ENCODE measurements around the gene ALDH16A1. TPM values are rescaled to one million over a fixed set of nuclear protein-coding genes. Genes with fewer than 3 reads are reported as not detected.

Gene ALDH16A1
- total and polyA plus RNA-seq, 2 donors (not counting 1 experiment from before 2014, with no cell fraction given) = 2.4 to 24.9 TPM

DNA sequence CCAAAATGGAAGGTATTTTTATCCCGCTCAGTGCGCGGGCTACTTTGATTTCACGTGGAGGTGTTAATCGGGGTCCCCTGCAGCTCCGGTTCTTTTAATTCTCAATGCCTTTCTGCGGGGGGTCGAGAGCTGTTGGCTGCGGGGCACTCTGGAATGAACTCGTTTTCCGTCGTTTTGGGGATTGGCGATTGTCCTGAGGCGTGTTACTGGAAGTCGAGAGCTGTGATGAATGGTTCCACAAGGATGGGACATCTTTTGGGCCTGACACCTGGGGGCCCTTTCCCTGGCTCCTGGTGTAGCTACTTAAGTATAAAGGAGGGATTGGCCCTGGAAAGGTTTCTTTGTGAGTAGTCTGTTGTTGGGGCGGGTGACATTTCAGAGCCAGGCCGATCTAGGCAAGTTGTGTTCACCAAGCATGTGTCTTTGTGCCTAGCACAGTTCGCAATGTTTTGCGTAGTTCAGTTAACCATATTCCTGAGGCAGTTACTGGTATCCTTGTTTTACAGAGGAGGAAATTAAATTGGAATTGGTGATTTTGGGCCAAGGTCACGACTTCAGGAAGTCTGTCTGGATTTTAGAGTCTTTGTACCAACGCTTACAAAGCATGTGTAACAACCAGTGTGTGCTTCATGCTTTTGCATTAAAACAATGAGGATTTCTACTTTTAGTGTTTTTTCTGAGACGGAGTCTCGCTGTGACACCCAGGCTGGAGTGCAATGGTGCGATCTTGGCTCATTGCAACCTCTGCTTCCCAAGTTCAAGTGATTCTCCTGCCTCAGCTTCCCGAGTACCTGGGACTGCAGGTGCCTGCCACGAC, 35.2 kb downstream of the ALDH16A1 start:
- Histone ChIP-seq H3K27ac (ENCODE audit: insufficient read depth, low read length) (peak overlapping the region; percentile 90), H3K79me2 (ENCODE audit: control insufficient read depth, insufficient read depth, low read length) (peaks cover 40% of the 10 kb centered on the region), H4K20me1 (ENCODE audit: control insufficient read depth, extremely low read depth, insufficient read depth, low read length) (peaks cover 4% of the 10 kb centered on the region), H2AFZ (ENCODE audit: low read length) (no peak overlapping the region), H3K4me2 (ENCODE audit: extremely low read depth, insufficient read depth, low read length) (peak overlapping the region; percentile 86), H3K4me3 (replicated peaks in 1 of 4; ENCODE audit: control extremely low read depth in 1 of 4, insufficient read depth in 1 of 4, low read depth in 3 of 4, low read length in 4 of 4) (peak overlapping the region; percentile 77 to 95 (median 85)), H3K36me3 (ENCODE audit: control insufficient read depth, insufficient read depth, low read length) (peaks cover 27% of the 10 kb centered on the region), H3K9me3 (ENCODE audit: control insufficient read depth, insufficient read depth, low read depth, low read length) (no peaks in the 10 kb centered on the region), H3K9ac (ENCODE audit: insufficient read depth, low read length) (peak overlapping the region; percentile 83), H3K4me1 (ENCODE audit: control insufficient read depth, extremely low read depth, insufficient read depth, low read length) (peaks cover 10% of the 10 kb centered on the region), H3K27me3 (ENCODE audit: control insufficient read depth, insufficient read depth, low read length) (no peaks in the 10 kb centered on the region)
- no peak for TF ChIP-seq EZH2 (IDR thresholded peaks at IDR 0.05; ENCODE audit: low read length, missing control alignments)
- TF ChIP-seq, protein P1, sequence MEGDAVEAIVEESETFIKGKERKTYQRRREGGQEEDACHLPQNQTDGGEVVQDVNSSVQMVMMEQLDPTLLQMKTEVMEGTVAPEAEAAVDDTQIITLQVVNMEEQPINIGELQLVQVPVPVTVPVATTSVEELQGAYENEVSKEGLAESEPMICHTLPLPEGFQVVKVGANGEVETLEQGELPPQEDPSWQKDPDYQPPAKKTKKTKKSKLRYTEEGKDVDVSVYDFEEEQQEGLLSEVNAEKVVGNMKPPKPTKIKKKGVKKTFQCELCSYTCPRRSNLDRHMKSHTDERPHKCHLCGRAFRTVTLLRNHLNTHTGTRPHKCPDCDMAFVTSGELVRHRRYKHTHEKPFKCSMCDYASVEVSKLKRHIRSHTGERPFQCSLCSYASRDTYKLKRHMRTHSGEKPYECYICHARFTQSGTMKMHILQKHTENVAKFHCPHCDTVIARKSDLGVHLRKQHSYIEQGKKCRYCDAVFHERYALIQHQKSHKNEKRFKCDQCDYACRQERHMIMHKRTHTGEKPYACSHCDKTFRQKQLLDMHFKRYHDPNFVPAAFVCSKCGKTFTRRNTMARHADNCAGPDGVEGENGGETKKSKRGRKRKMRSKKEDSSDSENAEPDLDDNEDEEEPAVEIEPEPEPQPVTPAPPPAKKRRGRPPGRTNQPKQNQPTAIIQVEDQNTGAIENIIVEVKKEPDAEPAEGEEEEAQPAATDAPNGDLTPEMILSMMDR (conservative IDR thresholded peaks at IDR 0.05 in 1 of 2, IDR thresholded peaks at IDR 0.05 in 1 of 2; ENCODE audit: low read depth in 1 of 2, low read length in 2 of 2) = no peak
- DNase-seq (ENCODE audit: low read depth in 2 of 2) = no peak

DNA sequence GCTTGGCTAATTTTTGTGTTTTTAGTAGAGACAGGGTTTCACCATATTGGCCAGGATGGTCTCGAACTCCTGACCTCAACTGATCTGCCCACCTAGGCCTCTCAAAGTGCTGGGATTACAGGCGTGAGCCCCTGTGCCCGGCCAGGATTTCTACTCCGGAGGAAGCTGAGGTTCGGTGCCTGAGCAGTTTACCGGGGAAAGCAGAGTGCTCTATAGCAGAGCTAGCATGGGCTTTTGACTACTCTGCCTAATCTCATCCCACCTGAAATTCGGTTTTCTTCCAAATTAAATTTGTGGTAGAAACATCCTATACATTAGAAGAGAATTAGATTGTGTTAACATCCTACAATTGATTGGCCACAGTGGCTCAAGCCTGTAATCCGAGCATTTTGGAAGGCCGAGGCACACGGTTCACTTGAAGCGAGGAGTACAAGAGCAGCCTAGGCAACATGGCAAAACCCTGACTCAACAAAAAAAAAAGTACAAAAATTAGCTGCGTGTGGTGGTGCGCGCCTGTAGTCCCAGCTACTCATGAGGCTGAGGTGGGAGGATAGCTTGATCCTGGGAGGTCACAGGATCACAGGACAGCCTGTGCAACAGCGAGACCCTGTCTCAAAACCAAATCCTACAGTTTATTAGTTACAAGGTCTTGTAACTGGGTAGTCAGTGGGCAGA, 36.0 kb downstream of the ALDH16A1 start:
- Histone ChIP-seq H3K4me1 (ENCODE audit: control insufficient read depth, extremely low read depth, insufficient read depth, low read length) (peaks cover 10% of the 10 kb centered on the region), H3K27ac (ENCODE audit: insufficient read depth, low read length) (peak overlapping the region; percentile 90), H3K9me3 (ENCODE audit: control insufficient read depth, insufficient read depth, low read depth, low read length) (no peaks in the 10 kb centered on the region), H2AFZ (ENCODE audit: low read length) (no peak overlapping the region), H3K4me3 (replicated peaks in 1 of 4; ENCODE audit: control extremely low read depth in 1 of 4, insufficient read depth in 1 of 4, low read depth in 3 of 4, low read length in 4 of 4) (peak overlapping the region; percentile 77 to 95 (median 85)), H3K79me2 (ENCODE audit: control insufficient read depth, insufficient read depth, low read length) (peaks cover 40% of the 10 kb centered on the region), H4K20me1 (ENCODE audit: control insufficient read depth, extremely low read depth, insufficient read depth, low read length) (peaks cover 4% of the 10 kb centered on the region), H3K9ac (ENCODE audit: insufficient read depth, low read length) (peak overlapping the region; percentile 57), H3K4me2 (ENCODE audit: extremely low read depth, insufficient read depth, low read length) (peak overlapping the region; percentile 86), H3K27me3 (ENCODE audit: control insufficient read depth, insufficient read depth, low read length) (no peaks in the 10 kb centered on the region), H3K36me3 (ENCODE audit: control insufficient read depth, insufficient read depth, low read length) (peaks cover 27% of the 10 kb centered on the region)
- no peak for DNase-seq (ENCODE audit: low read depth in 2 of 2)
- TF ChIP-seq, protein P1 (conservative IDR thresholded peaks at IDR 0.05 in 1 of 2, IDR thresholded peaks at IDR 0.05 in 1 of 2; ENCODE audit: low read depth in 1 of 2, low read length in 2 of 2) = no peak
- TF ChIP-seq EZH2 (IDR thresholded peaks at IDR 0.05; ENCODE audit: low read length, missing control alignments) = no peak

DNA sequence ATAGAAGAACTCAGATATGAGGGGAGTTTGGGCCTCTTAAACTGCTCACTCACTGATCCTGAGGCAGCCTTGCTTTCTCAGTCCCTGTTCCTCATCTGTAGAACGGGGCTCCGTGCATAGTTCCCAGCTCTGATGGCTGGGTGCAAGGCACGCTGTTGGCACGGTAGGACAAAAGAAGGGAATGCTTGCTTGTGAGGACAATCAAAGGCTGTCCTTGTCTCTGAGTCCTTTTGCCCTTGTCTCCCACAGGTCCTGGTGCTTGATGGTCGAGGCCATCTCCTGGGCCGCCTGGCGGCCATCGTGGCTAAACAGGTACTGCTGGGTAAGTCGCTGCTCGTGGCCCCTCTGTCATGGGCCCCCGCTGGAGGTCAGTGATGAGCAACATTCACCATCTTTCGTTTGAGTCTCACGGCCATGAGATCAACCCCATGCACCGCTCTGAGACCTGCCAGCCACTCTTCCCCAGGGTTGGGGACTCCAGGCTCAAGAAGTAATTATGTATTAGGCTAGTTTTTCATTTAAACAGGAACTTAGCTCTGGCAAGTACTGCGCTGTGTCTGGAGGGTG, 36.7 kb downstream of the ALDH16A1 start:
- H4K20me1 ChIP-seq (ENCODE audit: control insufficient read depth, extremely low read depth, insufficient read depth, low read length) = peaks cover 4% of the 10 kb centered on the region
- H3K4me1 ChIP-seq (ENCODE audit: control insufficient read depth, extremely low read depth, insufficient read depth, low read length) = peaks cover 10% of the 10 kb centered on the region
- H2AFZ ChIP-seq (ENCODE audit: low read length) = no peak overlapping the region
- peak overlapping the region; percentile 90 for H3K27ac ChIP-seq (ENCODE audit: insufficient read depth, low read length)
- peak overlapping the region; percentile 77 to 95 (median 85) for H3K4me3 ChIP-seq (replicated peaks in 1 of 4; ENCODE audit: control extremely low read depth in 1 of 4, insufficient read depth in 1 of 4, low read depth in 3 of 4, low read length in 4 of 4)
- H3K36me3 ChIP-seq (ENCODE audit: control insufficient read depth, insufficient read depth, low read length) = peaks cover 27% of the 10 kb centered on the region
- H3K27me3 ChIP-seq (ENCODE audit: control insufficient read depth, insufficient read depth, low read length) = no peaks in the 10 kb centered on the region
- no peaks in the 10 kb centered on the region for H3K9me3 ChIP-seq (ENCODE audit: control insufficient read depth, insufficient read depth, low read depth, low read length)
- H3K4me2 ChIP-seq (ENCODE audit: extremely low read depth, insufficient read depth, low read length) = peak overlapping the region; percentile 86
- TF ChIP-seq, protein P1 (conservative IDR thresholded peaks at IDR 0.05 in 1 of 2, IDR thresholded peaks at IDR 0.05 in 1 of 2; ENCODE audit: low read depth in 1 of 2, low read length in 2 of 2) = no peak
- TF ChIP-seq EZH2 (IDR thresholded peaks at IDR 0.05; ENCODE audit: low read length, missing control alignments) = no peak
- peaks cover 40% of the 10 kb centered on the region for H3K79me2 ChIP-seq (ENCODE audit: control insufficient read depth, insufficient read depth, low read length)
- peak overlapping the region; percentile 32 for H3K9ac ChIP-seq (ENCODE audit: insufficient read depth, low read length)
- DNase-seq (ENCODE audit: low read depth in 2 of 2) = no peak
